GM18873 (cell line): Measurements from ENCODE around the gene FREY1.

ENCODE experiments used
- ATAC-seq: cut with Tn5 transposase; IDR thresholded peaks from one replicate; pipeline ENCODE4 v1.9.1; 2021; ENCODE audit warnings: mild to moderate bottlenecking, moderate library complexity, moderate number of reproducible peaks; ENCODE audit not compliant: unreplicated experiment, low FRiP score

The FREY1 gene

GRCh38 chr11:45897556-45897955 lies 9.5 kb downstream of the FREY1 start:
- no peak for ATAC-seq

GRCh38 chr11:45896422-45896984 lies 10.6 kb downstream of the FREY1 start:
- ATAC-seq: no peak

GRCh38 chr11:45895553-45896259 lies 11.4 kb downstream of the FREY1 start:
- no peak for ATAC-seq

GRCh38 chr11:45894555-45895247 lies 12.4 kb downstream of the FREY1 start:
- no peak for ATAC-seq

GRCh38 chr11:45892856-45893255 lies 14.2 kb downstream of the FREY1 start:
- ATAC-seq: no peak

- no peak for ATAC-seq
Observed at GRCh38 chr11:45890886-45891550, 16.1 kb downstream of the FREY1 start.

GRCh38 chr11:45889966-45890365 lies 17.1 kb downstream of the FREY1 start:
- no peak for ATAC-seq

- ATAC-seq: no peak
Observed at GRCh38 chr11:45889555-45889954, 17.5 kb downstream of the FREY1 start.

GRCh38 chr11:45887587-45887986 lies 19.5 kb downstream of the FREY1 start:
- ATAC-seq: no peak

GRCh38 chr11:45886816-45887520 lies 20.1 kb downstream of the FREY1 start:
- no peak for ATAC-seq

- ATAC-seq: no peak
Observed at GRCh38 chr11:45885921-45886721, 20.9 kb downstream of the FREY1 start.

- no peak for ATAC-seq
Observed at GRCh38 chr11:45885274-45885920, 21.7 kb downstream of the FREY1 start, which contains the start of gene MAPK8IP1. TSS of gene MAPK8IP1 (plus strand) at chr11:45885651. CDS start at chr11:45885821, 170 bp downstream.

- ATAC-seq: no peak
Observed at GRCh38 chr11:45884596-45885185, 22.4 kb downstream of the FREY1 start.

GRCh38 chr11:45881708-45882368 lies 25.2 kb downstream of the FREY1 start:
- no peak for ATAC-seq

- no peak for ATAC-seq
Observed at GRCh38 chr11:45880772-45881570, 26.1 kb downstream of the FREY1 start.

- no peak for ATAC-seq
Observed at GRCh38 chr11:45879803-45880686, 27.0 kb downstream of the FREY1 start.

GRCh38 chr11:45877845-45878244 lies 29.2 kb downstream of the FREY1 start:
- no peak for ATAC-seq
